SU-DHL-6 (cell line): Measurements from ENCODE around the gene STX8.

Experiments
- H2AFZ ChIP-seq: fragments of 200-600 bp; sonication (generic); 2 replicates; pipeline ENCODE4 v1.6.1; 2014; ENCODE audit warnings: low read depth, mild to moderate bottlenecking, moderate library complexity, mixed read lengths, antibody characterized with exemption, low read length; ENCODE audit not compliant: severe bottlenecking
- H3F3A ChIP-seq: fragments of 200-600 bp; shearing (Covaris generic); 2 replicates; pipeline ENCODE4 v1.6.0; 2016; ENCODE audit warnings: antibody characterized with exemption, mild to moderate bottlenecking; ENCODE audit not compliant: insufficient read depth
- H3K27ac ChIP-seq: fragments of 200-600 bp; sonication (generic); 2 replicates; pipeline ENCODE4 v1.5.1; 2016; ENCODE audit warnings: low read depth, mild to moderate bottlenecking, low read length, moderate library complexity, mixed read lengths
- H3K27me3 ChIP-seq: fragments of 200-600 bp; sonication (generic), shearing (Covaris generic); 2 replicates; pipeline ENCODE4 v1.6.0; 2014; ENCODE audit warnings: mild to moderate bottlenecking, low read length
- H3K36me3 ChIP-seq: fragments of 200-600 bp; sonication (generic); 2 replicates; pipeline ENCODE4 v1.6.1; 2014; ENCODE audit warnings: mild to moderate bottlenecking, low read length, mixed read lengths
- H3K4me2 ChIP-seq: fragments of 300-600, 200-600 bp; shearing (Covaris generic), sonication (generic); 2 replicates; pipeline ENCODE4 v1.6.0; 2014; ENCODE audit warnings: low read length, low read depth, mild to moderate bottlenecking; ENCODE audit not compliant: poor library complexity, severe bottlenecking
- H3K4me3 ChIP-seq: fragments of 200-600 bp; sonication (generic); 2 replicates; pipeline ENCODE4 v1.5.1; 2014; ENCODE audit warnings: antibody characterized with exemption, low read length, mild to moderate bottlenecking, mixed read lengths; ENCODE audit not compliant: insufficient read depth, poor library complexity, severe bottlenecking
- H3K79me2 ChIP-seq: fragments of 200-600 bp; sonication (generic); 2 replicates; pipeline ENCODE4 v1.6.1; 2014; ENCODE audit warnings: mild to moderate bottlenecking, low read length, moderate library complexity; ENCODE audit not compliant: insufficient read depth
- H3K9ac ChIP-seq: fragments of 200-600 bp; sonication (generic); 2 replicates; pipeline ENCODE4 v1.7.0; 2014; ENCODE audit warnings: mild to moderate bottlenecking, low read length
- H3K9me2 ChIP-seq: fragments of 200-600 bp; sonication (generic); replicated peaks from 2 replicates; pipeline ENCODE4 v1.6.1; 2014; ENCODE audit warnings: low read length; ENCODE audit not compliant: insufficient read depth
- H3K9me3 ChIP-seq: fragments of 200-600 bp; sonication (generic); 2 replicates; pipeline ENCODE4 v1.6.1; 2014; ENCODE audit warnings: low read length, mixed read lengths; ENCODE audit not compliant: insufficient read depth
- H4K20me1 ChIP-seq: fragments of 200-600 bp; sonication (generic); 2 replicates; pipeline ENCODE4 v1.6.1; 2014; ENCODE audit warnings: low read depth, mild to moderate bottlenecking, antibody characterized with exemption, low read length, moderate library complexity, mixed read lengths
- CTCF ChIP-seq: fragments of 200-600 bp; sonication (generic); IDR thresholded peaks from one replicate; pipeline ENCODE4 v1.5.1; 2017; ENCODE audit warnings: antibody characterized with exemption, mild to moderate bottlenecking, low read length, moderate library complexity; ENCODE audit not compliant: insufficient read depth, poor library complexity, severe bottlenecking
- EZH2phosphoT487 ChIP-seq: fragments of 200-600 bp; sonication (generic), shearing (Covaris generic); conservative IDR thresholded peaks from 2 replicates; pipeline ENCODE4 v1.6.1; 2018; ENCODE audit warnings: mild to moderate bottlenecking, antibody characterized with exemption, low read length, moderate library complexity, mixed read lengths

STX8 gene

GRCh38 chr17:9286434-9286833 lies 289.2 kb downstream of the STX8 start:
- Histone ChIP-seq H3K79me2 (no peaks in the 10 kb centered on the region), H2AFZ (no peak overlapping the region), H3K27ac (no peak overlapping the region), H3K9me3 (no peaks in the 10 kb centered on the region), H3K9me2 (no peaks in the 10 kb centered on the region), H4K20me1 (no peaks in the 10 kb centered on the region), H3F3A (no peaks in the 10 kb centered on the region), H3K4me3 (no peak overlapping the region), H3K27me3 (no peaks in the 10 kb centered on the region), H3K4me2 (no peak overlapping the region), H3K9ac (no peak overlapping the region), H3K36me3 (no peaks in the 10 kb centered on the region)
- no peak for TF ChIP-seq CTCF
- TF ChIP-seq EZH2phosphoT487, result no peak

- Histone ChIP-seq H3K4me2 (no peak overlapping the region), H3F3A (no peaks in the 10 kb centered on the region), H3K9me2 (no peaks in the 10 kb centered on the region), H3K27ac (no peak overlapping the region), H3K36me3 (no peaks in the 10 kb centered on the region), H3K9ac (no peak overlapping the region), H2AFZ (no peak overlapping the region), H3K4me3 (no peak overlapping the region), H4K20me1 (no peaks in the 10 kb centered on the region), H3K9me3 (no peaks in the 10 kb centered on the region), H3K79me2 (no peaks in the 10 kb centered on the region), H3K27me3 (no peaks in the 10 kb centered on the region)
- TF ChIP-seq CTCF, result no peak
- TF ChIP-seq EZH2phosphoT487, result no peak
These were observed 289.8 kb downstream of the STX8 start for GRCh38 chr17:9285602-9286427.

- no peak overlapping the region for H3K9ac ChIP-seq
These were observed 290.7 kb downstream of the STX8 start for GRCh38 chr17:9284884-9285283.

More at GRCh38 chr17:9284884-9285283, 290.7 kb downstream of the STX8 start:
- H4K20me1 ChIP-seq, result no peaks in the 10 kb centered on the region
- no peaks in the 10 kb centered on the region for H3F3A ChIP-seq
- no peaks in the 10 kb centered on the region for H3K36me3 ChIP-seq
- H3K79me2 ChIP-seq, result no peaks in the 10 kb centered on the region
- H2AFZ ChIP-seq, result no peak overlapping the region
- H3K27me3 ChIP-seq, result no peaks in the 10 kb centered on the region
- H3K9me2 ChIP-seq, result no peaks in the 10 kb centered on the region
- no peak overlapping the region for H3K4me3 ChIP-seq
- no peak overlapping the region for H3K27ac ChIP-seq
- no peak for TF ChIP-seq CTCF
- no peak for TF ChIP-seq EZH2phosphoT487
- no peak overlapping the region for H3K4me2 ChIP-seq
- H3K9me3 ChIP-seq, result no peaks in the 10 kb centered on the region
